ENCODE data around the gene FLOT1. TPM values are rescaled to one million over a fixed set of nuclear protein-coding genes. Genes with fewer than 3 reads are reported as not detected.

FLOT1 gene
- total and polyA plus RNA-seq, 2 of the 13 experiments (the other 11 are each of a cell fraction or from before 2014, with no cell fraction given), result 82.3 to 130 TPM

- peak; percentile 96; the same call in 1 of the 2 replicates for TF ChIP-seq ZNF747 (CRISPR knock-in tag; IDR thresholded peaks at IDR 0.05; ENCODE audit: borderline replicate concordance)
- peak; percentile 97 for TF ChIP-seq ZNF331 (CRISPR knock-in tag; IDR thresholded peaks at IDR 0.05)
- peak; percentile 86 for TF ChIP-seq ZKSCAN8 (CRISPR knock-in tag; IDR thresholded peaks at IDR 0.05; ENCODE audit: borderline replicate concordance)
- peak; percentile 46; the same call in 1 of the 2 replicates for TF ChIP-seq NFYC (CRISPR knock-in tag; IDR thresholded peaks at IDR 0.05)
- TF ChIP-seq SP1 (IDR thresholded peaks at IDR 0.05), result no peak
- peak; percentile 37; the same call in 1 of the 2 replicates for TF ChIP-seq SP1 (CRISPR knock-in tag; IDR thresholded peaks at IDR 0.05)
- TF ChIP-seq, protein P1, sequence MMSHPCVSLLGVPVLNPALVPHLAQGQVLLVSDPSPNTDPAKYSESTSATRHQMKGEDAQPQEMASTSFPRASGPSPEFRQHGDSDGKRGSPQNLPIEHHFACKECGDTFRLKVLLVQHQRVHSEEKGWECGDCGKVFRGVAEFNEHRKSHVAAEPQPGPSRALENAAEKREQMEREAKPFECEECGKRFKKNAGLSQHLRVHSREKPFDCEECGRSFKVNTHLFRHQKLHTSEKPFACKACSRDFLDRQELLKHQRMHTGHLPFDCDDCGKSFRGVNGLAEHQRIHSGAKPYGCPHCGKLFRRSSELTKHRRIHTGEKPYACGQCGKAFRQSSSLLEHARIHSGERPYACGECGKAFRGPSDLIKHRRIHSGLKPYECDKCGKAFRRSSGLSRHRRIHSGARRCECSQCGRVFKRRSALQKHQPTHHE (CRISPR knock-in tag; IDR thresholded peaks at IDR 0.05; ENCODE audit: borderline replicate concordance), result 0 out of 2 replicates have a peak, but pooled peaks have one; percentile 77
- no peak for TF ChIP-seq U2AF2 (IDR thresholded peaks at IDR 0.05; ENCODE audit: low read depth, low read length)
- no peak; the same call in 1 of the 2 replicates for TF ChIP-seq ZBTB7A (CRISPR knock-in tag; IDR thresholded peaks at IDR 0.05)
- peak; percentile 32 for TF ChIP-seq BHLHE40 (IDR thresholded peaks at IDR 0.05; ENCODE audit: low read length)
- TF ChIP-seq ZNF496 (CRISPR knock-in tag; IDR thresholded peaks at IDR 0.05; ENCODE audit: insufficient replicate concordance), result no peak
- TF ChIP-seq KDM1A (CRISPR knock-in tag; IDR thresholded peaks at IDR 0.05), result peak; percentile 31; the same call in 1 of the 2 replicates
- peak; percentile 95 for TF ChIP-seq KLF11 (CRISPR knock-in tag; IDR thresholded peaks at IDR 0.05)
- peak; percentile 92 for TF ChIP-seq ZMYM3 (CRISPR knock-in tag; IDR thresholded peaks at IDR 0.05)
- TF ChIP-seq ZNF549 (CRISPR knock-in tag; IDR thresholded peaks at IDR 0.05), result no peak
- peak; percentile 77 for TF ChIP-seq SPEN (CRISPR knock-in tag; IDR thresholded peaks at IDR 0.05; ENCODE audit: low read depth)
- no peak for TF ChIP-seq RBM39 (IDR thresholded peaks at IDR 0.05; ENCODE audit: low read depth, low read length, poor library complexity, severe bottlenecking)
- no peak; the same call in 1 of the 2 replicates for TF ChIP-seq RFX3 (CRISPR knock-in tag; IDR thresholded peaks at IDR 0.05)
- TF ChIP-seq ZNF792 (CRISPR knock-in tag; IDR thresholded peaks at IDR 0.05), result peak; percentile 99
- no peak for TF ChIP-seq ZNF576 (CRISPR knock-in tag; IDR thresholded peaks at IDR 0.05)
- TF ChIP-seq ZNF552 (CRISPR knock-in tag; IDR thresholded peaks at IDR 0.05; ENCODE audit: borderline replicate concordance), result peak; percentile 93
- TF ChIP-seq MYNN (CRISPR knock-in tag; IDR thresholded peaks at IDR 0.05; ENCODE audit: low read depth), result peak; percentile 88; the same call in 1 of the 2 replicates
- TF ChIP-seq, protein P2, sequence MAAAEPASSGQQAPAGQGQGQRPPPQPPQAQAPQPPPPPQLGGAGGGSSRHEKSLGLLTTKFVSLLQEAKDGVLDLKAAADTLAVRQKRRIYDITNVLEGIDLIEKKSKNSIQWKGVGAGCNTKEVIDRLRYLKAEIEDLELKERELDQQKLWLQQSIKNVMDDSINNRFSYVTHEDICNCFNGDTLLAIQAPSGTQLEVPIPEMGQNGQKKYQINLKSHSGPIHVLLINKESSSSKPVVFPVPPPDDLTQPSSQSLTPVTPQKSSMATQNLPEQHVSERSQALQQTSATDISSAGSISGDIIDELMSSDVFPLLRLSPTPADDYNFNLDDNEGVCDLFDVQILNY (CRISPR knock-in tag; conservative IDR thresholded peaks at IDR 0.05), result no peak
- peak; percentile 91 for TF ChIP-seq USF2 (IDR thresholded peaks at IDR 0.05; ENCODE audit: low read depth, low read length)
- TF ChIP-seq USF2 (CRISPR knock-in tag; IDR thresholded peaks at IDR 0.05; ENCODE audit: borderline replicate concordance), result peak; percentile 90; the same call in 1 of the 2 replicates
- TF ChIP-seq FOXK2 (IDR thresholded peaks at IDR 0.05), result 0 out of 2 replicates have a peak, but pooled peaks have one; percentile 36
Measured at GRCh38 chr6:30781743-30782424, 39.4 kb upstream of the FLOT1 start (continued).
